ENCODE data around the gene SLC6A6. TPM values are rescaled to one million over a fixed set of nuclear protein-coding genes. Genes with fewer than 3 reads are reported as not detected.

Gene SLC6A6
- total RNA-seq, 1 donor from 2014 or later, result 5.7 TPM

- H3K27ac ChIP-seq (ENCODE audit: low read depth, low read length), result no peak overlapping the region
- H3K27me3 ChIP-seq (ENCODE audit: control insufficient read depth in 3 of 3, insufficient read depth in 3 of 3, low read length in 3 of 3), result no peaks in the 10 kb centered on the region
- H3K4me3 ChIP-seq (ENCODE audit: low read length in 3 of 3), result no peak overlapping the region
- H3K9me3 ChIP-seq (ENCODE audit: control insufficient read depth in 3 of 3, low read length in 3 of 3), result no peaks in the 10 kb centered on the region
- peaks cover 3 to 26% (median 25%) of the 10 kb centered on the region in 3 donors for H3K4me1 ChIP-seq (ENCODE audit: control insufficient read depth in 3 of 3, insufficient read depth in 3 of 3, low read length in 3 of 3)
- H3K36me3 ChIP-seq (ENCODE audit: control insufficient read depth in 3 of 3, insufficient read depth in 3 of 3, low read length in 3 of 3), result peaks cover 27 to 47% (median 28%) of the 10 kb centered on the region in 3 donors
- no peak overlapping the region for H3K9ac ChIP-seq (ENCODE audit: low read depth in 1 of 3, low read length in 3 of 3)
Observed at GRCh38 chr3:14471690-14472089, 69.3 kb downstream of the SLC6A6 start.

- Histone ChIP-seq H3K9me3 (ENCODE audit: control insufficient read depth in 3 of 3, low read length in 3 of 3) (no peaks in the 10 kb centered on the region), H3K36me3 (ENCODE audit: control insufficient read depth in 3 of 3, insufficient read depth in 3 of 3, low read length in 3 of 3) (peaks cover 28 to 48% (median 31%) of the 10 kb centered on the region in 3 donors), H3K27ac (ENCODE audit: low read depth, low read length) (no peak overlapping the region), H3K9ac (ENCODE audit: low read depth in 1 of 3, low read length in 3 of 3) (peak overlapping the region in 1 of 3 donors; percentile 33), H3K4me1 (ENCODE audit: control insufficient read depth in 3 of 3, insufficient read depth in 3 of 3, low read length in 3 of 3) (peaks cover 3 to 25% (median 24%) of the 10 kb centered on the region in 3 donors), H3K4me3 (ENCODE audit: low read length in 3 of 3) (no peak overlapping the region), H3K27me3 (ENCODE audit: control insufficient read depth in 3 of 3, insufficient read depth in 3 of 3, low read length in 3 of 3) (no peaks in the 10 kb centered on the region)
Observed at GRCh38 chr3:14472471-14473351, 70.3 kb downstream of the SLC6A6 start.

GRCh38 chr3:14473411-14473891 lies 71.0 kb downstream of the SLC6A6 start:
- H3K9me3 ChIP-seq (ENCODE audit: control insufficient read depth in 3 of 3, low read length in 3 of 3), result no peaks in the 10 kb centered on the region
- peaks cover 31 to 47% (median 32%) of the 10 kb centered on the region in 3 donors for H3K36me3 ChIP-seq (ENCODE audit: control insufficient read depth in 3 of 3, insufficient read depth in 3 of 3, low read length in 3 of 3)
- no peak overlapping the region for H3K9ac ChIP-seq (ENCODE audit: low read depth in 1 of 3, low read length in 3 of 3)

GRCh38 chr3:14474363-14475081 lies 72.1 kb downstream of the SLC6A6 start:
- peak overlapping the region in 1 of 3 donors; percentile 10 for H3K4me3 ChIP-seq (ENCODE audit: low read length in 3 of 3)
- peaks cover 3 to 25% (median 24%) of the 10 kb centered on the region in 3 donors for H3K4me1 ChIP-seq (ENCODE audit: control insufficient read depth in 3 of 3, insufficient read depth in 3 of 3, low read length in 3 of 3)
- no peak overlapping the region for H3K9ac ChIP-seq (ENCODE audit: low read depth in 1 of 3, low read length in 3 of 3)
- no peaks in the 10 kb centered on the region for H3K27me3 ChIP-seq (ENCODE audit: control insufficient read depth in 3 of 3, insufficient read depth in 3 of 3, low read length in 3 of 3)
- H3K9me3 ChIP-seq (ENCODE audit: control insufficient read depth in 3 of 3, low read length in 3 of 3), result no peaks in the 10 kb centered on the region
- no peak overlapping the region for H3K27ac ChIP-seq (ENCODE audit: low read depth, low read length)
- H3K36me3 ChIP-seq (ENCODE audit: control insufficient read depth in 3 of 3, insufficient read depth in 3 of 3, low read length in 3 of 3), result peaks cover 40 to 47% (median 42%) of the 10 kb centered on the region in 3 donors

More at GRCh38 chr3:14473411-14473891, 71.0 kb downstream of the SLC6A6 start:
- H3K4me1 ChIP-seq (ENCODE audit: control insufficient read depth in 3 of 3, insufficient read depth in 3 of 3, low read length in 3 of 3), result peaks cover 3 to 25% (median 24%) of the 10 kb centered on the region in 3 donors
- no peak overlapping the region for H3K27ac ChIP-seq (ENCODE audit: low read depth, low read length)
- no peak overlapping the region for H3K4me3 ChIP-seq (ENCODE audit: low read length in 3 of 3)
- no peaks in the 10 kb centered on the region for H3K27me3 ChIP-seq (ENCODE audit: control insufficient read depth in 3 of 3, insufficient read depth in 3 of 3, low read length in 3 of 3)

- Histone ChIP-seq H3K4me1 (ENCODE audit: control insufficient read depth in 3 of 3, insufficient read depth in 3 of 3, low read length in 3 of 3) (peaks cover 3 to 32% (median 25%) of the 10 kb centered on the region in 3 donors), H3K9me3 (ENCODE audit: control insufficient read depth in 3 of 3, low read length in 3 of 3) (no peaks in the 10 kb centered on the region), H3K9ac (ENCODE audit: low read depth in 1 of 3, low read length in 3 of 3) (no peak overlapping the region), H3K27me3 (ENCODE audit: control insufficient read depth in 3 of 3, insufficient read depth in 3 of 3, low read length in 3 of 3) (no peaks in the 10 kb centered on the region), H3K27ac (ENCODE audit: low read depth, low read length) (no peak overlapping the region), H3K36me3 (ENCODE audit: control insufficient read depth in 3 of 3, insufficient read depth in 3 of 3, low read length in 3 of 3) (peaks cover 46 to 53% (median 53%) of the 10 kb centered on the region in 3 donors), H3K4me3 (ENCODE audit: low read length in 3 of 3) (no peak overlapping the region)
Observed at GRCh38 chr3:14475621-14476020, 73.2 kb downstream of the SLC6A6 start.

GRCh38 chr3:14476583-14477265 lies 74.3 kb downstream of the SLC6A6 start:
- Histone ChIP-seq H3K9me3 (ENCODE audit: control insufficient read depth in 3 of 3, low read length in 3 of 3) (no peaks in the 10 kb centered on the region), H3K4me3 (ENCODE audit: low read length in 3 of 3) (no peak overlapping the region), H3K27me3 (ENCODE audit: control insufficient read depth in 3 of 3, insufficient read depth in 3 of 3, low read length in 3 of 3) (no peaks in the 10 kb centered on the region), H3K9ac (ENCODE audit: low read depth in 1 of 3, low read length in 3 of 3) (no peak overlapping the region), H3K36me3 (ENCODE audit: control insufficient read depth in 3 of 3, insufficient read depth in 3 of 3, low read length in 3 of 3) (peaks cover 54 to 62% (median 57%) of the 10 kb centered on the region in 3 donors), H3K4me1 (ENCODE audit: control insufficient read depth in 3 of 3, insufficient read depth in 3 of 3, low read length in 3 of 3) (peaks cover 3 to 40% (median 28%) of the 10 kb centered on the region in 3 donors), H3K27ac (ENCODE audit: low read depth, low read length) (no peak overlapping the region)

GRCh38 chr3:14477311-14477935 lies 75.0 kb downstream of the SLC6A6 start:
- Histone ChIP-seq H3K27ac (ENCODE audit: low read depth, low read length) (no peak overlapping the region), H3K4me3 (ENCODE audit: low read length in 3 of 3) (no peak overlapping the region), H3K9ac (ENCODE audit: low read depth in 1 of 3, low read length in 3 of 3) (no peak overlapping the region), H3K36me3 (ENCODE audit: control insufficient read depth in 3 of 3, insufficient read depth in 3 of 3, low read length in 3 of 3) (peaks cover 53 to 61% (median 54%) of the 10 kb centered on the region in 3 donors), H3K27me3 (ENCODE audit: control insufficient read depth in 3 of 3, insufficient read depth in 3 of 3, low read length in 3 of 3) (no peaks in the 10 kb centered on the region), H3K9me3 (ENCODE audit: control insufficient read depth in 3 of 3, low read length in 3 of 3) (no peaks in the 10 kb centered on the region), H3K4me1 (ENCODE audit: control insufficient read depth in 3 of 3, insufficient read depth in 3 of 3, low read length in 3 of 3) (peaks cover 3 to 45% (median 35%) of the 10 kb centered on the region in 3 donors)

- no peak overlapping the region for H3K4me3 ChIP-seq (ENCODE audit: low read length in 3 of 3)
- peaks cover 51 to 59% (median 57%) of the 10 kb centered on the region in 3 donors for H3K36me3 ChIP-seq (ENCODE audit: control insufficient read depth in 3 of 3, insufficient read depth in 3 of 3, low read length in 3 of 3)
- H3K9me3 ChIP-seq (ENCODE audit: control insufficient read depth in 3 of 3, low read length in 3 of 3), result no peaks in the 10 kb centered on the region
- H3K27ac ChIP-seq (ENCODE audit: low read depth, low read length), result no peak overlapping the region
- H3K9ac ChIP-seq (ENCODE audit: low read depth in 1 of 3, low read length in 3 of 3), result peak overlapping the region in 1 of 3 donors; percentile 10
- peaks cover 1 to 30% (median 22%) of the 10 kb centered on the region in 3 donors for H3K4me1 ChIP-seq (ENCODE audit: control insufficient read depth in 3 of 3, insufficient read depth in 3 of 3, low read length in 3 of 3)
- no peaks in the 10 kb centered on the region for H3K27me3 ChIP-seq (ENCODE audit: control insufficient read depth in 3 of 3, insufficient read depth in 3 of 3, low read length in 3 of 3)
Observed at GRCh38 chr3:14478956-14479550, 76.6 kb downstream of the SLC6A6 start.

GRCh38 chr3:14479591-14479990 lies 77.2 kb downstream of the SLC6A6 start:
- Histone ChIP-seq H3K36me3 (ENCODE audit: control insufficient read depth in 3 of 3, insufficient read depth in 3 of 3, low read length in 3 of 3) (peaks cover 51 to 62% (median 55%) of the 10 kb centered on the region in 3 donors), H3K27ac (ENCODE audit: low read depth, low read length) (no peak overlapping the region), H3K9ac (ENCODE audit: low read depth in 1 of 3, low read length in 3 of 3) (no peak overlapping the region)

More at GRCh38 chr3:14479591-14479990, 77.2 kb downstream of the SLC6A6 start:
- Histone ChIP-seq H3K9me3 (ENCODE audit: control insufficient read depth in 3 of 3, low read length in 3 of 3) (no peaks in the 10 kb centered on the region), H3K4me1 (ENCODE audit: control insufficient read depth in 3 of 3, insufficient read depth in 3 of 3, low read length in 3 of 3) (peaks cover 0 to 24% (median 17%) of the 10 kb centered on the region in 3 donors), H3K27me3 (ENCODE audit: control insufficient read depth in 3 of 3, insufficient read depth in 3 of 3, low read length in 3 of 3) (no peaks in the 10 kb centered on the region), H3K4me3 (ENCODE audit: low read length in 3 of 3) (no peak overlapping the region)

Data from skeletal muscle tissue (tissue), 4 donors.